Fibroblast of the aortic adventitia (primary cell): Measurements from ENCODE around the gene PHF21B. TPM values are rescaled to one million over a fixed set of nuclear protein-coding genes. Genes with fewer than 3 reads are reported as not detected.

Experiments
- DNase-seq: peaks from one replicate; pipeline ENCODE4 v3.0.0-alpha.2; 2010; ENCODE audit warnings: low read depth
- H3K4me3 ChIP-seq: 2 replicates; pipeline ENCODE4 v1.5.1; 2011; ENCODE audit warnings: low read depth, mild to moderate bottlenecking, control low read depth, low read length, moderate library complexity
- total RNA-seq: library from RNA; depleted of rRNA; stranded (reverse); fragments of >200 nt; gene quantifications from 2 replicates; pipeline ENCODE4 v1.2.3, GENCODE V29; 2012; ENCODE audit warnings: low replicate concordance
- TF ChIP-seq, protein P1 (sequence below): IDR thresholded peaks from 2 replicates; pipeline ENCODE4 v1.5.1; 2011; ENCODE audit warnings: mild to moderate bottlenecking, low read length, control low read depth, inconsistent platforms; ENCODE audit not compliant: insufficient read depth

The PHF21B gene
- total RNA-seq, 1 donor, result not detected

DNA sequence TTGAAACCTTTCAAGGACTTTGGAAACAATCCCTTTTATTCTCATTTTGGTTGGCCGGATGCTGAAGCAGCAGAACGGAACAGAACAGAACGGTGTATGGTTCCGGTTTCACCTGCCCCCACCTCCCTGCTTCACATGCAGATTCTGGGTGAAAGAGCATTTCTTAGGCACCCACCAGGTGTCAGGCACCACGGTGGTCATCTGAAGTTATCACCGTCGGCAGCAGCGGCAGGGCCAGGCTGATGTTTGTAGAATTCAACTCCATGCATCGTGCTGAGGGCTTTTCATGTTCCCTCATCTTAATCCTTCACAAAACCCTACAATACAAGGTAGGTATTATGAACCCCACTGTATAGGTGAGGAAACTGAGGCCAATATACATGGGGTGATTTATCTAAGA, 13.6 kb upstream of the PHF21B start:
- DNase-seq, result no peak
- no peak overlapping the region for H3K4me3 ChIP-seq
- TF ChIP-seq, protein P1, sequence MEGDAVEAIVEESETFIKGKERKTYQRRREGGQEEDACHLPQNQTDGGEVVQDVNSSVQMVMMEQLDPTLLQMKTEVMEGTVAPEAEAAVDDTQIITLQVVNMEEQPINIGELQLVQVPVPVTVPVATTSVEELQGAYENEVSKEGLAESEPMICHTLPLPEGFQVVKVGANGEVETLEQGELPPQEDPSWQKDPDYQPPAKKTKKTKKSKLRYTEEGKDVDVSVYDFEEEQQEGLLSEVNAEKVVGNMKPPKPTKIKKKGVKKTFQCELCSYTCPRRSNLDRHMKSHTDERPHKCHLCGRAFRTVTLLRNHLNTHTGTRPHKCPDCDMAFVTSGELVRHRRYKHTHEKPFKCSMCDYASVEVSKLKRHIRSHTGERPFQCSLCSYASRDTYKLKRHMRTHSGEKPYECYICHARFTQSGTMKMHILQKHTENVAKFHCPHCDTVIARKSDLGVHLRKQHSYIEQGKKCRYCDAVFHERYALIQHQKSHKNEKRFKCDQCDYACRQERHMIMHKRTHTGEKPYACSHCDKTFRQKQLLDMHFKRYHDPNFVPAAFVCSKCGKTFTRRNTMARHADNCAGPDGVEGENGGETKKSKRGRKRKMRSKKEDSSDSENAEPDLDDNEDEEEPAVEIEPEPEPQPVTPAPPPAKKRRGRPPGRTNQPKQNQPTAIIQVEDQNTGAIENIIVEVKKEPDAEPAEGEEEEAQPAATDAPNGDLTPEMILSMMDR, result no peak

DNA sequence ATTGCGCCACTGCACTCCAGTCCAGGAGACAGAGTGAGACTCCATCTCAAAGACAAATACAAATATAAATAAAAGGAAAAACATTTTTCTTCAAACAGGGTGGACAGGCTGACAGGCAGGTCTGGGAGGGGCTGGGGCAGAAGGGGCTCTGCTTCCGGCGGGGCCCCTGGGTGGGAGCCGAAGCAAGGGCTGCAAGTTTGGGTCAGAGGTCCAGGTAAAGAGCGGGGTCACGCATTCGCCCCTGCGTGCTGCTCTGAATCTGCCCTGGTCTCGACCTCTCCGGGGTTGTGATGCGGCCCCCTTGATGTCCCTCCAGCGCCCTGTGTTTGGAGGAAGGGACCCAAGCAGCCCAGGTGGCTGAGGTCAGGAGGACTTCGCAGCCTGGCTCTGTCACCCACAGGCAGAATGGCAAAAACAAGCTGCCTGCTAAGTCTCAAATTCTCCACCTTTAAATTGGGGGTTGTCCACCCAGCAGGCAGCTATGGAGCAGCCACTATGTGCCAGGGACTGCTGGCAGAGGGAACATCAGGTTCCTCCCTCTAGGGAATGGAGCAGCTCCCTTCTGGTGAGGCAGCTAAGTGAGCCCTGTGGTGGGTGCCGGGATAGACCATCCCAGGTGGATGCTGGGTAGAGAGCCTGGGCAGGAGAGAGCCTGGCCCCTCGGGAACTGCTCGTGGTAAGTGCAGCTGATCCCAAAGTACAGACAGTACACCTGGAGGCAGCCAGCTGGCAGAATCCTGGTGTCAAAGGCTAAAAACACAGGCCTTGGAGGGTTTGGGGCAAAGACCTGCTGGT, 10.3 kb upstream of the PHF21B start:
- TF ChIP-seq, protein P1, result no peak
- no peak overlapping the region for H3K4me3 ChIP-seq
- DNase-seq, result no peak

DNA sequence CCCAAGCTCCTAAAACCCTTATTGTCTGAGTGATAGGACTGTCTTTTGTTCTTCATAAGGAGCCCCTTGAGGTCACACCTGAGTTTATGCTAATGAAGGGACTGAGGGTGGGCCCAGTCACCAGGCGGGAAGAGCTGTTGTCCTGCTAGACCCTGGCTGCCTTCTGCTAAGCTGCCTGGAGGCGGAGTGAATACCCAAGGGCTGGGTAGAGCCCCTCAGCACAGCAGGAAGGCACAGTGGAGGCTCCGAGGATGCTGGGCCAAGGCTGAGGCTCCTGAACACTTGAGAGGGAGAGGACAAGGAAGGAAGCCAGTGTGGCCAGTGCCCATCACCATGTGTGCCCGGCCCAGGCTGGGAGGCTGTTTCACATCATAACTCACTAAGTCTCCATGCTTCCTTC, 4.8 kb upstream of the PHF21B start:
- no peak overlapping the region for H3K4me3 ChIP-seq
- no peak for DNase-seq
- TF ChIP-seq, protein P1, result no peak

DNA sequence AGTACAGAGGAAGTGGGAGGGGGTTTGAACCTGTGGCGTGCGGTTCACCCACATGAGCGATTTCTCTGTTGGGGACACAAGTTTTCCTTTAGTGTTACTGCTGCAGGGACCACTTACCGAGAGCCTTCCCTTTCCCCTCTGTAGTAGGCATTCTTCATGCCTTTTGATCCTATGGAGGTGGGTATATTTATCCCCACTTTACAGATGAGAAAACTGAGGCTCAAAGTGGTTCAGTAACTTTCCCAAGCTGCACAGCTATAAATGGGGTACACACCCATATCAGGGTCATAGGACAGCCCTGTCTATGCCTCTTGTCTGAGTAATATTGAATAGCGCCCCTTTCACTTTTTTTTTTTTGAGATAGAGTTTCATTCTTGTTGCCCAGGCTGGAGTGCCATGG, 3.3 kb upstream of the PHF21B start:
- TF ChIP-seq, protein P1, result no peak
- no peak for DNase-seq
- no peak overlapping the region for H3K4me3 ChIP-seq

DNA sequence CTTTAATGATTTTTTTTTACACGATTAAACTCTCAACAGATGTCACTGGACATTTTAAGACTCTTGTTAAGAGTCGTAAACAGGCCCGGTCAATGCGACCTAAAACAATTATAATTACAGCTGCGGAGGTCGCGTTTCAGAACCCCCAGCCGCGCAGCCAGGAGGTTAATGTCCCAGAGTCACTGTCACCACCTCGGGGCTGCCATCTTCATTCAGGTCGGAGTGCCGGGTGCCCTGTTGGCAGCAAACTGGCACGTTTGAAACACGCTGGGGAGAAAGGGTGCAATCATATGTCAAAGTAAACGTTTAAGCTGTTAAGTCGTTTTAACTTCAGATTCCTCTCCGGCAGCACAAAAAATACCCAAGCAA, 711 bp upstream of the PHF21B start:
- TF ChIP-seq, protein P1, result no peak
- peak overlapping the region; percentile 64 for H3K4me3 ChIP-seq
- DNase-seq, result no peak

DNA sequence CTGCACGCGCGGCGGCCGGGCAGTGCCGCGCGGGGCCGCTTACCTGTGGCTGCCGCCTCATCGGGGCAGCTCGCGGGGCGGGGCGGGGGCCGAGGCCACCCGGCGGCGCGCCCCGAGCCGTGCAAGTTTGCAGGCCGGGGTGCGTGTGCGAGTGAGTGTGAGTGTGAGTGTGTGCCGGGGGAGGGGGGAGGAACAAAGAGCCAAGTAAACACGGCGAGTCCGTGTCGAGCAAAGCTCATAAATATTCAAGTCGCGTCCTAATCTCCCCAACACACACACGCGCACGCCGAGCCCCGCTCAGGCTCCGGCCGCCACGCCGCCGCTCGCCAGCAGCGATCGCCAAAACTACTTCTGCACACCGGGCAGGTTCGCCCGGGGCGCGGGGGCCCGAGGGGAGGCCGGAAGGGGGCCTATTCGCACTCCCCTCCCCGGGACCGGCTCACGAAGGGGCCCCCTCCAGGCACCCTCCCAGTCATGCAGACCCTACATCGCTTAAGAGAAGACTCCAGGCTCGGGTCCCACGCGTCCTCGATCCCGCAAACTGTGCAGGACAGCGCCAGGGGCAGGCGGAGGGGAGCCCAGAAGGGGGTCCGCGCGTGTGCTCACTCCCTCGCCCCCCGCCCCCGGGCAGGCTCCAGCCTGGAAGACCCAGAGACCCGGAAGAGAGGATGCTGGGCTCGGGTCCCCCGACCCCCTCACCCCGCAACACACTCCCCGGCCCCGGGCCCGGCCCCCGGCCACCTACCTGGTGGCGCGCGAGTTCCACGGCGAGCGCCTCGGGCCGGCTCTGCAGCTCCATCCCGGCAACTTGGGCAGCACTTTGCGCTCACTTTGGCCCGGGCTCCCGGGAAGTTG, 827 bp downstream of the PHF21B start:
- no peak overlapping the region for H3K4me3 ChIP-seq
- TF ChIP-seq, protein P1, result no peak
- DNase-seq, result no peak
